K562 (cell line): ENCODE data around the gene DPYSL4. TPM values are rescaled to one million over a fixed set of nuclear protein-coding genes. Genes with fewer than 3 reads are reported as not detected.

Source experiments
- ATAC-seq: fragments of 200-7000 bp; cut with Tn5 transposase; 3 replicates; pipeline ENCODE4 v1.9.1; 2020; ENCODE audit warnings: moderate library complexity
- BruUV-seq: library from RNA; stranded (reverse); fragments of 400-500 nt; replicated peaks from 2 replicates; lab custom pipeline; 2021; lab: Mats Ljungman, UMichigan
- CTCF ChIA-PET: fragments of 300-600 bp; formaldehyde crosslinking; extraction: SDS; loops from one replicate; lab custom pipeline; 2021; ENCODE audit warnings: low intra/inter-chr PET ratio; lab: Yijun Ruan, JAX
- POLR2A ChIA-PET: fragments of 300-600, 350-650 bp; sonication (Branson Sonifier 250); formaldehyde crosslinking; extraction: SDS; loops from one replicate; lab custom pipeline; 2021; ENCODE audit warnings: antibody characterized with exemption, inconsistent platforms; lab: Yijun Ruan, JAX
- DNase-seq, 4 experiments: peaks; one replicate each; pipeline versions ENCODE4 v3.0.0 to v3.0.0-alpha.2; 2011 to 2018; ENCODE audit warnings: low spot score in 3 of 4, mixed read lengths in 3 of 4; ENCODE audit errors: extremely low read depth in 1 of 4
- FAIRE-seq: peaks from 2 replicates; lab custom pipeline; 2011; peaks lifted over from hg19 to GRCh38; lab: Jason Lieb, UNC
- H2AFZ ChIP-seq: 2 replicates; pipeline ENCODE4 v1.6.0; 2011; ENCODE audit warnings: low read depth, low read length, control low read depth, inconsistent platforms
- H3K27ac ChIP-seq: fragments of 200-600 bp; 3 replicates; pipeline ENCODE4 v1.8.0; 2011; ENCODE audit warnings: low read depth, mild to moderate bottlenecking, control low read depth, inconsistent platforms, low read length, moderate library complexity, mixed read lengths; ENCODE audit errors: extremely low read depth
- H3K27me3 ChIP-seq, 2 experiments: fragments of 300-600 bp in 1 of 2; 2 replicates in 1 of 2; 3 replicates in 1 of 2; pipeline versions ENCODE4 v1.6.0 to v1.8.0; 2011; ENCODE audit warnings: inconsistent platforms in 2 of 2, low read length in 2 of 2, mild to moderate bottlenecking in 1 of 2, mixed read lengths in 1 of 2, moderate library complexity in 1 of 2; ENCODE audit not compliant: control insufficient read depth in 2 of 2, insufficient read depth in 2 of 2
- H3K36me3 ChIP-seq: fragments of 300-600 bp; 3 replicates; pipeline ENCODE4 v1.8.0; 2011; ENCODE audit warnings: mild to moderate bottlenecking, low read length, inconsistent platforms; ENCODE audit not compliant: control insufficient read depth, insufficient read depth
- H3K4me1 ChIP-seq, 2 experiments: fragments of 200-600 bp in 1 of 2; replicated peaks in 1 of 2; 2 replicates in 1 of 2; 3 replicates in 1 of 2; pipeline versions ENCODE4 v1.5.1 to v1.8.0; 2011; ENCODE audit warnings: inconsistent platforms in 2 of 2, low read length in 2 of 2, mild to moderate bottlenecking in 1 of 2, mixed read lengths in 1 of 2, moderate library complexity in 1 of 2; ENCODE audit not compliant: control insufficient read depth in 2 of 2, insufficient read depth in 2 of 2
- H3K4me2 ChIP-seq: 2 replicates; pipeline ENCODE4 v1.6.1; 2011; ENCODE audit warnings: low read length, control low read depth, inconsistent platforms, mixed read lengths; ENCODE audit not compliant: insufficient read depth
- H3K4me3 ChIP-seq: fragments of 200-600 bp; sonication (generic), shearing (Covaris generic); 2 replicates; pipeline ENCODE4 v1.5.1; 2016; ENCODE audit warnings: control low read depth, inconsistent platforms
- H3K79me2 ChIP-seq: fragments of 200-600 bp; 3 replicates; pipeline ENCODE4 v1.8.0; 2011; ENCODE audit warnings: low read length, inconsistent platforms; ENCODE audit not compliant: control insufficient read depth, insufficient read depth
- H3K9ac ChIP-seq, 2 experiments: 2 replicates each; pipeline versions ENCODE4 v1.6.0 to v1.6.1; 2011; ENCODE audit warnings: low read depth in 2 of 2, low read length in 2 of 2, control low read depth in 1 of 2, inconsistent platforms in 1 of 2, mild to moderate bottlenecking in 1 of 2, mixed read lengths in 1 of 2; ENCODE audit not compliant: insufficient read depth in 1 of 2
- H3K9me1 ChIP-seq: one replicate; pipeline ENCODE4 v1.6.0; 2011; ENCODE audit warnings: inconsistent platforms, mild to moderate bottlenecking, low read length, moderate library complexity; ENCODE audit not compliant: control insufficient read depth, insufficient read depth
- H3K9me3 ChIP-seq: replicated peaks from 2 replicates; pipeline ENCODE4 v1.5.1; 2011; ENCODE audit warnings: low read depth, low read length, inconsistent platforms; ENCODE audit not compliant: control insufficient read depth, insufficient read depth
- H4K20me1 ChIP-seq: replicated peaks from 2 replicates; pipeline ENCODE4 v1.6.1; 2011; ENCODE audit warnings: low read length, inconsistent platforms, mixed read lengths; ENCODE audit not compliant: control insufficient read depth, insufficient read depth
- CBX2 ChIP-seq: fragments of 200-600 bp; sonication (generic); IDR thresholded peaks from one replicate; pipeline ENCODE4 v1.6.1; 2012; ENCODE audit warnings: mild to moderate bottlenecking, low read length, inconsistent platforms; ENCODE audit not compliant: insufficient read depth, poor library complexity, severe bottlenecking
- CCAR2 ChIP-seq: fragments of 200-400 bp; formaldehyde crosslinking; IDR thresholded peaks from 2 replicates; pipeline ENCODE4 v1.6.1; 2017; ENCODE audit warnings: mild to moderate bottlenecking, low read depth, low read length
- ID3 ChIP-seq, 2 experiments: fragments of 250-450 bp in 1 of 2; fragments of 450-650 bp in 1 of 2; sonication (Bioruptor Pico) in 1 of 2; IDR thresholded peaks; 2 replicates each; pipeline versions ENCODE4 v1.6.1 to v1.8.0; 2016 to 2021; ENCODE audit warnings: mild to moderate bottlenecking in 2 of 2, moderate library complexity in 2 of 2, missing compliant biosample characterization in 1 of 2, missing genetic modification characterization in 1 of 2
- MLX ChIP-seq, 2 experiments: fragments of 450-650 bp in 1 of 2; sonication (generic) in 1 of 2; formaldehyde crosslinking; conservative IDR thresholded peaks; 2 replicates each; pipeline versions ENCODE4 v1.4.0 to v1.8.1; 2020 to 2022; ENCODE audit warnings: mild to moderate bottlenecking in 1 of 2, missing genetic modification reagents in 1 of 2
- MYC ChIP-seq, 2 experiments: fragments of 250-450 bp in 1 of 2; sonication (Bioruptor Pico) in 1 of 2; IDR thresholded peaks; 2 replicates each; pipeline versions ENCODE4 v1.5.1 to v1.6.1; 2012 to 2021; ENCODE audit warnings: low read depth in 2 of 2, borderline replicate concordance in 1 of 2, improper control_type of control experiment in 1 of 2, low read length in 1 of 2, mild to moderate bottlenecking in 1 of 2, moderate library complexity in 1 of 2
- TAF9B ChIP-seq: fragments of 450-650 bp; IDR thresholded peaks from 2 replicates; pipeline ENCODE4 v1.6.1; 2018; ENCODE audit warnings: mild to moderate bottlenecking; ENCODE audit not compliant: partially characterized antibody
- TCF3 ChIP-seq: sonication (generic); formaldehyde crosslinking; IDR thresholded peaks from 2 replicates; pipeline ENCODE4 v1.4.0; 2020; ENCODE audit warnings: mild to moderate bottlenecking, missing genetic modification reagents
- ZBTB8A ChIP-seq: fragments of 450-650 bp; IDR thresholded peaks from 2 replicates; pipeline ENCODE4 v1.6.1; 2018; ENCODE audit warnings: mild to moderate bottlenecking, moderate library complexity; ENCODE audit not compliant: partially characterized antibody
- ZNF197 ChIP-seq: fragments of 200-800 bp; sonication (Bioruptor generic); IDR thresholded peaks from 2 replicates; pipeline ENCODE4 v1.6.1; 2016; ENCODE audit warnings: low read depth, missing genetic modification characterization, missing compliant biosample characterization
- ZNF354B ChIP-seq: fragments of 250-450 bp; sonication (Bioruptor Pico); IDR thresholded peaks from 2 replicates; pipeline ENCODE4 v1.4.0; 2020
- ZNF551 ChIP-seq: fragments of 250-450 bp; sonication (Bioruptor Pico); IDR thresholded peaks from 2 replicates; pipeline ENCODE4 v1.5.0; 2021; ENCODE audit warnings: mild to moderate bottlenecking, moderate library complexity
- ZNF639 ChIP-seq, 2 experiments: fragments of 200-800 bp in 1 of 2; sonication (Bioruptor generic) in 1 of 2; sonication (generic) in 1 of 2; formaldehyde crosslinking in 1 of 2; IDR thresholded peaks in 1 of 2; conservative IDR thresholded peaks in 1 of 2; 2 replicates each; pipeline versions ENCODE4 v1.5.0 to v1.6.1; 2016 to 2020; ENCODE audit warnings: missing compliant biosample characterization in 1 of 2, missing genetic modification characterization in 1 of 2, missing genetic modification reagents in 1 of 2
- ZNF655 ChIP-seq: fragments of 250-450 bp; sonication (Bioruptor Pico); IDR thresholded peaks from 2 replicates; pipeline ENCODE4 v1.5.0; 2021
- WGBS: fragments of 100-300 bp; shearing (Covaris generic); methylation state at CpG from one replicate; pipeline ENCODE4 v1.1.6; 2016; ENCODE audit warnings: low coverage, mixed read lengths; ENCODE audit not compliant: insufficient coverage; ENCODE audit errors: missing lambda C conversion rate; 5-methylcytosine and 5-hydroxymethylcytosine counted together
- in situ Hi-C: fragments of 300-500 bp; cut with MboI; formaldehyde crosslinking; loops from 4 replicates; pipeline ENCODE4 v1.15.0; 2018; ENCODE audit warnings: inconsistent platforms, mixed read lengths
- intact Hi-C: fragments of 100-400 bp; cut with micrococcal nuclease; formaldehyde crosslinking; loops from 2 replicates; pipeline ENCODE4 v1.14.2; 2022
- polyA plus RNA-seq, 8 experiments: library from polyadenylated mRNA; depleted of rRNA in 4 of 8; stranded (reverse) in 5 of 8; unstranded in 3 of 8; fragments of >200 nt; fragmentation: Nextera tagmentation in 2 of 8; fragmentation: Illumina TruSeq in 1 of 8; extraction: Ambion mirVana in 2 of 8; extraction: Trizol in 1 of 8; gene quantifications; 2 replicates each; pipeline versions ENCODE4 v1.2.1 to v1.2.3, GENCODE V29; 2011 to 2014; ENCODE audit warnings: inconsistent platforms in 1 of 8, missing spikeins in 1 of 8
- total RNA-seq, 7 experiments: library from RNA; depleted of rRNA in 6 of 7; stranded (reverse); fragments of >200 nt in 6 of 7; fragmentation: Illumina TruSeq in 2 of 7; extraction: Trizol in 2 of 7; gene quantifications; 2 replicates each; pipeline versions ENCODE4 v1.2.1 to v1.2.3, GENCODE V29; 2011 to 2021; ENCODE audit warnings: low replicate concordance in 1 of 7

The DPYSL4 gene
- total and polyA plus RNA-seq, 9 of the 15 experiments (the other 6 are each of a cell fraction or from before 2014, with no cell fraction given): 0.03 TPM; not detected in 8

- no peaks in the 10 kb centered on the region for H3K9me1 ChIP-seq
- no peak overlapping the region for H3K4me3 ChIP-seq
- H3K9me3 ChIP-seq: no peaks in the 10 kb centered on the region
- CTCF ChIA-PET: no interaction called here
- ATAC-seq (no peak), DNase-seq (no peak), FAIRE-seq (no peak)
- H3K36me3 ChIP-seq: no peaks in the 10 kb centered on the region
- intact Hi-C loops: no loop called here
- H3K27me3 ChIP-seq: peaks cover 19 to 95% of the 10 kb centered on the region in 2 experiments; a peak in 3 of 5 replicates
- H3K4me1 ChIP-seq: peaks cover 0 to 12% of the 10 kb centered on the region in 2 experiments; a peak in 1 of 5 replicates
- TF ChIP-seq ZNF639 (CRISPR knock-in tag; conservative IDR thresholded peaks at IDR 0.05 in 1 of 2, IDR thresholded peaks at IDR 0.05 in 1 of 2) (no peak), MLX (CRISPR knock-in tag; conservative IDR thresholded peaks at IDR 0.05) (no peak), ID3 (CRISPR knock-in tag; IDR thresholded peaks at IDR 0.05) (no peak), ID3 (tag; IDR thresholded peaks at IDR 0.05) (no peak), ZNF655 (CRISPR knock-in tag) (no peak), MYC (IDR thresholded peaks at IDR 0.05; ENCODE audit: low read depth, low read length) (no peak), MYC (CRISPR knock-in tag; IDR thresholded peaks at IDR 0.05; ENCODE audit: borderline replicate concordance, low read depth) (no peak), CCAR2 (no peak), ZNF197 (CRISPR knock-in tag) (no peak), ZBTB8A (no peak), CBX2 (no peak), ZNF354B (CRISPR knock-in tag) (no peak), TAF9B (no peak), TCF3 (CRISPR knock-in tag) (no peak), ZNF551 (CRISPR knock-in tag) (no peak)
- H4K20me1 ChIP-seq: peaks cover 10% of the 10 kb centered on the region; the same call in 1 of the 2 replicates
- POLR2A ChIA-PET: interaction anchor here (0.7 kb wide), 1 partner anchor 14 kb away, joined by 3 read pairs; no protein-coding TSS in a partner anchor
- in situ Hi-C loops: no loop called here
- H3K27ac ChIP-seq: no peak overlapping the region
- no TSS peak for BruUV-seq
- no peak overlapping the region for H3K4me2 ChIP-seq
- WGBS: 4% methylated on average over 10 of the region's 23 CpGs
- no peak overlapping the region for H2AFZ ChIP-seq
- H3K9ac ChIP-seq: no peak overlapping the region
- no peaks in the 10 kb centered on the region for H3K79me2 ChIP-seq
Observed at GRCh38 chr10:132242103-132242840, 55.5 kb downstream of the DPYSL4 start.
